Glomerular endothelial cell (primary cell): ENCODE measurements around the gene VRTN. TPM values are rescaled to one million over a fixed set of nuclear protein-coding genes. Genes with fewer than 3 reads are reported as not detected.

Experiments
- DNase-seq: peaks from one replicate; pipeline ENCODE4 v3.0.0-alpha.2; 2011; ENCODE audit warnings: low read depth, low spot score; ENCODE audit errors: extremely low read depth
- total RNA-seq: library from RNA; depleted of rRNA; stranded (reverse); fragments of >200 nt; gene quantifications from 2 replicates; pipeline ENCODE4 v1.2.3, GENCODE V29; 2015

Gene VRTN
- total RNA-seq, 1 donor from 2014 or later: not detected

- no peak for DNase-seq
Observed at GRCh38 chr14:74392616-74393570, 44.6 kb downstream of the VRTN start.

- DNase-seq: no peak
Observed at GRCh38 chr14:74394549-74394948, 46.3 kb downstream of the VRTN start.

GRCh38 chr14:74395094-74395493, 46.8 kb downstream of the VRTN start:
- DNase-seq: no peak

- DNase-seq: no peak
Observed at GRCh38 chr14:74400031-74400685, 51.9 kb downstream of the VRTN start.

- no peak for DNase-seq
Observed at GRCh38 chr14:74400919-74401503, 52.7 kb downstream of the VRTN start.

- DNase-seq: no peak
Observed at GRCh38 chr14:74401504-74402241, 53.4 kb downstream of the VRTN start.

GRCh38 chr14:74402401-74403251, 54.4 kb downstream of the VRTN start:
- DNase-seq: no peak

GRCh38 chr14:74403619-74404417, 55.5 kb downstream of the VRTN start:
- DNase-seq: no peak

- DNase-seq: no peak
Observed at GRCh38 chr14:74404435-74404834, 56.2 kb downstream of the VRTN start.

GRCh38 chr14:74405663-74406062, 57.4 kb downstream of the VRTN start:
- DNase-seq: no peak

- no peak for DNase-seq
Observed at GRCh38 chr14:74407021-74407800, 58.9 kb downstream of the VRTN start.

GRCh38 chr14:74407801-74408154, 59.5 kb downstream of the VRTN start:
- DNase-seq: no peak

GRCh38 chr14:74408870-74409269, 60.6 kb downstream of the VRTN start:
- no peak for DNase-seq

GRCh38 chr14:74409441-74409840, 61.2 kb downstream of the VRTN start:
- no peak for DNase-seq
